ENCODE results near the gene GLG1. TPM values are rescaled to one million over a fixed set of nuclear protein-coding genes. Genes with fewer than 3 reads are reported as not detected.
A peak's percentile ranks its signal among the peaks of the same experiment; 100 is the strongest.
"Not testable (repeated sequence)": the region's sequence is repeated elsewhere in the genome, so short reads cannot be mapped to it uniquely, and the experiment has no call there.

GLG1 gene
- total RNA-seq, 1 donor from 2014 or later: 158 TPM

- DNase-seq: not testable (repeated sequence)
These were observed 199.6 kb downstream of the GLG1 start for GRCh38 chr16:74407362-74407705.

- not testable (repeated sequence) for DNase-seq
These were observed 200.1 kb downstream of the GLG1 start for GRCh38 chr16:74406600-74407361.

GRCh38 chr16:74404148-74404933 lies 202.6 kb downstream of the GLG1 start:
- not testable (repeated sequence) for DNase-seq

- not testable (repeated sequence) for DNase-seq
These were observed 206.7 kb downstream of the GLG1 start for GRCh38 chr16:74400238-74400637.

DNA sequence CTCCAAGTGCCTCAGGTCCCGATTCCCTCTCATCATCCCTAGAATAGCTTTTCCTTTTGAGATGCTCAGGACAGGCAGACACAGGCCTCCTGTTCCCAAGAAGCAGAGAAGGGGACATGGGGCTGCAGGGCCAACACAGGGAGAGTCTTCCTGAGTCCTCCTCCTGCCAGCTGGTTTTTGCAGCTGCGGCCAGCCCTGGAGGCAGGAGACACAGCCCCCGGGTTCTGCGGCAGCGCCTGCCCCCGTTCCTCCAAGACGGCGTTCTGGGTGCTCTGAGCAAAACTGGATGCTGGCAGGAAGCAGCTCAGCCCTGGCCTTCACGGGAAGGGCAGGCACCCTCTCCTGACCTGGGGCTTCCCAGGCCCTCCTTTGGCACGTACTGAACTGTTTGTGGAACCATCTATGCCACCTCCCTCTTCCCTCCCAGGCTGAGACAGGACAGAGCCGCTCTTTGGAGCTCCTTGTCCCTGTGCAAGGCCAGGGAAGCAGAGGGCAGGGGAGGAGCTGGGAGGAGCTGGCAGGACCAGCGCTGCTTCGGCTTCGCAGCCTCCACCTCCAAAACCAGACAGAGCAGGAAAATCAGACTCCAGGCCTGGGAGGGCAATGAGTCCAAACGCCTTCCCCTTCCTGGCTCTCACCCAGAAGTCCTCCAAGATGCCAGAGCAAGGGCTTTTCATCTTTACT lies 208.6 kb downstream of the GLG1 start:
- peak; percentile 21 for DNase-seq

Small RNAs within 50 kb of the gene (small RNA-seq; reads per million reads assigned to genes)
- gene RF00019 (ENCODE audit: low replicate concordance) (not detected), gene RNU6-237P (ENCODE audit: low replicate concordance) (not detected)

Other genes with a start within 250 kb of the GLG1 start
- gene NPIPB15, start 230.8 kb downstream of the GLG1 start, total RNA-seq: 2.2 TPM
- 0.41 TPM for gene CLEC18B, start 185.6 kb downstream of the GLG1 start, total RNA-seq
- gene RFWD3, start 59.8 kb upstream of the GLG1 start, total RNA-seq: 22.7 TPM
- 5.0 TPM for gene MLKL, start 93.7 kb upstream of the GLG1 start, total RNA-seq
- 0.41 TPM for gene FA2H, start 167.7 kb upstream of the GLG1 start, total RNA-seq

Data from tongue (tissue), 3 donors.